ENCODE measurements around the gene DUSP8.
"Not testable (repeated sequence)": the region's sequence is repeated elsewhere in the genome, so short reads cannot be mapped to it uniquely, and the experiment has no call there.

GRCh38 chr11:1607901-1608300, 35.8 kb upstream of the DUSP8 start:
- not testable (repeated sequence) for TF ChIP-seq EZH2phosphoT487 (IDR thresholded peaks at IDR 0.05; ENCODE audit: borderline replicate concordance, low read depth, low read length); CTCF (conservative IDR thresholded peaks at IDR 0.05; ENCODE audit: low read length)
